NCI-H460 (cell line): ENCODE results near the gene DIS3. TPM values are rescaled to one million over a fixed set of nuclear protein-coding genes. Genes with fewer than 3 reads are reported as not detected.
"Not testable (repeated sequence)": the region's sequence is repeated elsewhere in the genome, so short reads cannot be mapped to it uniquely, and the experiment has no call there.

ENCODE experiments used
- DNase-seq: peaks from one replicate; pipeline ENCODE4 v3.0.0-alpha.2; 2016; ENCODE audit warnings: low read depth; ENCODE audit errors: extremely low read depth
- polyA plus RNA-seq: library from polyadenylated mRNA; depleted of rRNA; stranded (reverse); fragments of >200 nt; gene quantifications from 2 replicates; pipeline ENCODE4 v1.2.3, GENCODE V29; 2014; cell fraction: nucleus; rRNA removed
- total RNA-seq: library from RNA; depleted of rRNA; stranded (reverse); fragments of >200 nt; shearing (Covaris generic); gene quantifications from 2 replicates; pipeline ENCODE4 v1.2.3, GENCODE V29; 2014; rRNA removed

The DIS3 gene
- 31.9 and 35.3 TPM in 2 replicates for total RNA-seq
- 12.7 and 17.0 TPM in 2 replicates for polyA plus RNA-seq

GRCh38 chr13:72781451-72782439, at the start of gene DIS3, which contains the start of gene PIBF1:
DIS3 (minus strand) TSS chr13:72781900; CDS start chr13:72781832, 68 bp downstream.
PIBF1 (plus strand) TSS chr13:72782133; CDS start chr13:72783470, 1,337 bp downstream.
- peak; percentile 95 for DNase-seq

GRCh38 chr13:72823724-72824123, 42.0 kb upstream of the DIS3 start:
- no peak for DNase-seq

GRCh38 chr13:72823081-72823480, 41.4 kb upstream of the DIS3 start:
- no peak for DNase-seq

- DNase-seq: no peak
Observed at GRCh38 chr13:72820898-72821279, 39.2 kb upstream of the DIS3 start.

GRCh38 chr13:72820156-72820897, 38.6 kb upstream of the DIS3 start:
- no peak for DNase-seq

- peak; percentile 8 for DNase-seq
Observed at GRCh38 chr13:72808917-72809500, 27.3 kb upstream of the DIS3 start.

GRCh38 chr13:72806514-72806913, 24.8 kb upstream of the DIS3 start:
- DNase-seq: not testable (repeated sequence)

GRCh38 chr13:72805676-72806346, 24.1 kb upstream of the DIS3 start:
- no peak for DNase-seq

GRCh38 chr13:72804301-72804700, 22.6 kb upstream of the DIS3 start:
- DNase-seq: no peak

- no peak for DNase-seq
Observed at GRCh38 chr13:72798817-72799216, 17.1 kb upstream of the DIS3 start.

GRCh38 chr13:72792640-72793039, 10.9 kb upstream of the DIS3 start:
- DNase-seq: no peak

GRCh38 chr13:72788831-72789230, 7.1 kb upstream of the DIS3 start:
- no peak for DNase-seq

GRCh38 chr13:72784679-72785078, 3.0 kb upstream of the DIS3 start:
- not testable (repeated sequence) for DNase-seq

- no peak for DNase-seq
Observed at GRCh38 chr13:72782717-72783116, 1.0 kb upstream of the DIS3 start.

- no peak for DNase-seq
Observed at GRCh38 chr13:72774019-72774418, 7.7 kb downstream of the DIS3 start.

- DNase-seq: no peak
Observed at GRCh38 chr13:72763411-72763810, 18.3 kb downstream of the DIS3 start.

- no peak for DNase-seq
Observed at GRCh38 chr13:72760189-72760588, 21.5 kb downstream of the DIS3 start.

GRCh38 chr13:72757792-72758535, 23.7 kb downstream of the DIS3 start:
- no peak for DNase-seq

GRCh38 chr13:72754111-72754510, 27.6 kb downstream of the DIS3 start:
- DNase-seq: no peak

- no peak for DNase-seq
Observed at GRCh38 chr13:72751220-72751619, 30.5 kb downstream of the DIS3 start.
